ENCODE results near the gene CTNNA1.
"Not testable (repeated sequence)": the region's sequence is repeated elsewhere in the genome, so short reads cannot be mapped to it uniquely, and the experiment has no call there.

CTNNA1 gene

GRCh38 chr5:138725153-138725817 lies 27.9 kb upstream of the CTNNA1 start:
- DNase-seq (ENCODE audit: low read depth in 2 of 3, low spot score in 2 of 3), result no peak

GRCh38 chr5:138725818-138726416 lies 27.3 kb upstream of the CTNNA1 start:
- DNase-seq (ENCODE audit: low read depth in 2 of 3, low spot score in 2 of 3), result no peak

- DNase-seq (ENCODE audit: low read depth in 2 of 3, low spot score in 2 of 3), result no peak
Measured at GRCh38 chr5:138726848-138727247, 26.4 kb upstream of the CTNNA1 start.

GRCh38 chr5:138730496-138730895 lies 22.7 kb upstream of the CTNNA1 start:
- not testable (repeated sequence) for DNase-seq (ENCODE audit: low read depth in 2 of 3, low spot score in 2 of 3)

- DNase-seq (ENCODE audit: low read depth in 2 of 3, low spot score in 2 of 3), result no peak
Measured at GRCh38 chr5:138732466-138732865, 20.8 kb upstream of the CTNNA1 start.

GRCh38 chr5:138732933-138733332 lies 20.3 kb upstream of the CTNNA1 start:
- no peak for DNase-seq (ENCODE audit: low read depth in 2 of 3, low spot score in 2 of 3)

- no peak for DNase-seq (ENCODE audit: low read depth in 2 of 3, low spot score in 2 of 3)
Measured at GRCh38 chr5:138733509-138733908, 19.7 kb upstream of the CTNNA1 start.

GRCh38 chr5:138736293-138736692 lies 16.9 kb upstream of the CTNNA1 start:
- no peak for DNase-seq (ENCODE audit: low read depth in 2 of 3, low spot score in 2 of 3)

GRCh38 chr5:138737494-138738265 lies 15.5 kb upstream of the CTNNA1 start:
- no peak for DNase-seq (ENCODE audit: low read depth in 2 of 3, low spot score in 2 of 3)

- no peak for DNase-seq (ENCODE audit: low read depth in 2 of 3, low spot score in 2 of 3)
Measured at GRCh38 chr5:138738399-138738798, 14.8 kb upstream of the CTNNA1 start.

GRCh38 chr5:138739938-138740337 lies 13.3 kb upstream of the CTNNA1 start:
- no peak for DNase-seq (ENCODE audit: low read depth in 2 of 3, low spot score in 2 of 3)

GRCh38 chr5:138743484-138743883 lies 9.7 kb upstream of the CTNNA1 start:
- no peak for DNase-seq (ENCODE audit: low read depth in 2 of 3, low spot score in 2 of 3)

- no peak for DNase-seq (ENCODE audit: low read depth in 2 of 3, low spot score in 2 of 3)
Measured at GRCh38 chr5:138745268-138745667, 8.0 kb upstream of the CTNNA1 start.

- DNase-seq (ENCODE audit: low read depth in 2 of 3, low spot score in 2 of 3), result no peak
Measured at GRCh38 chr5:138748630-138749081, 4.6 kb upstream of the CTNNA1 start.

- DNase-seq (ENCODE audit: low read depth in 2 of 3, low spot score in 2 of 3), result not testable (repeated sequence)
Measured at GRCh38 chr5:138751344-138751743, 1.9 kb upstream of the CTNNA1 start.

GRCh38 chr5:138752341-138752950 lies 779 bp upstream of the CTNNA1 start:
- no peak for DNase-seq (ENCODE audit: low read depth in 2 of 3, low spot score in 2 of 3)

- peak; percentile 23 to 41 (median 30) for DNase-seq (ENCODE audit: low read depth in 2 of 3, low spot score in 2 of 3)
Measured at GRCh38 chr5:138753794-138754698, 821 bp downstream of the CTNNA1 start.

GRCh38 chr5:138754699-138755057 lies 1.5 kb downstream of the CTNNA1 start:
- DNase-seq (ENCODE audit: low read depth in 2 of 3, low spot score in 2 of 3), result no peak

- no peak for DNase-seq (ENCODE audit: low read depth in 2 of 3, low spot score in 2 of 3)
Measured at GRCh38 chr5:138755084-138755748, 2.0 kb downstream of the CTNNA1 start.

- no peak for DNase-seq (ENCODE audit: low read depth in 2 of 3, low spot score in 2 of 3)
Measured at GRCh38 chr5:138757061-138757776, 4.0 kb downstream of the CTNNA1 start.
